HG02588 (cell line): ENCODE data around the gene BAZ2B.
A peak's percentile ranks its signal among the peaks of the same experiment; 100 is the strongest.
"Not testable (repeated sequence)": the region's sequence is repeated elsewhere in the genome, so short reads cannot be mapped to it uniquely, and the experiment has no call there.

Experiments
- ATAC-seq: cut with Tn5 transposase; IDR thresholded peaks from one replicate; pipeline ENCODE4 v1.9.1; 2021; ENCODE audit warnings: mild to moderate bottlenecking, moderate library complexity; ENCODE audit not compliant: unreplicated experiment

The BAZ2B gene

GRCh38 chr2:159538801-159539200 is 77.5 kb downstream of the BAZ2B start:
- ATAC-seq, result no peak

GRCh38 chr2:159535261-159535660 is 81.1 kb downstream of the BAZ2B start:
- ATAC-seq, result not testable (repeated sequence)

DNA sequence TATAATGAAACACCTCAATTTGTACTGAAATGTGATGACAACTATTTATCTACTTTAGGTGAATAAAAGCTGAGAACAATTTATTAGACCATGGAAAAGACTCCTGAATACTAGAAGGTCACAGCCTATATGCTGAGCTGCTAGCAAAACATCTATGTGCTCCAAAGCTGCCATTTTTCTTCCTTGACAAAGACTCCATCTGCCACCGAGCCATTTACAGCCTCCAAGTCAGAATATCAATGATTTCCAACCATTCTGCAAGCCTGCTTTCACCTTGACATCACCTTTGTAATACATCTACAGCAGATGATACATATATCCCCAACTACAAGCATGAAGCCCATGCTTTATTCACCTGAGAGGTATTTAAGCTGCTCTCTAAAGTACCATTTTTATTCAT is 84.9 kb downstream of the BAZ2B start:
- no peak for ATAC-seq

- ATAC-seq, result no peak
Observed at GRCh38 chr2:159526433-159526832, 89.9 kb downstream of the BAZ2B start.

DNA sequence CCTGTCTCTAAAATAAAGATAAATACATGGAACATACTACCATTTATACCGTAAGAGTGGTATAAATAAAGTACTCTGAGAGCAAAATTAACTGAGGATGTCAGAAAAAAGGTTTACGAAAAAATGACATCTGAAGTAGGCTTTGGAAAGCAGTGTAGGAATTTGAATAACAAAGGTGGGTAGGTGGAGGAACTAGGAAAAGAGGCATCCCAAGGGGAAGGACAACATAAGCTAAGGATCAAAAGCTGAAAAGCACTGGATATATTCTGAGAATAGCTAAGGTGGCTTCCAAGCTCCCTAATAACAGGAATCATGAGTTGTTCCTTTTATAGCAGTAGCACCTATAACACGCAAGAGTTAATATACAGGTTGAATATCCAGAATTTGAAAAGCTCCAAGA is 91.3 kb downstream of the BAZ2B start:
- ATAC-seq, result no peak

DNA sequence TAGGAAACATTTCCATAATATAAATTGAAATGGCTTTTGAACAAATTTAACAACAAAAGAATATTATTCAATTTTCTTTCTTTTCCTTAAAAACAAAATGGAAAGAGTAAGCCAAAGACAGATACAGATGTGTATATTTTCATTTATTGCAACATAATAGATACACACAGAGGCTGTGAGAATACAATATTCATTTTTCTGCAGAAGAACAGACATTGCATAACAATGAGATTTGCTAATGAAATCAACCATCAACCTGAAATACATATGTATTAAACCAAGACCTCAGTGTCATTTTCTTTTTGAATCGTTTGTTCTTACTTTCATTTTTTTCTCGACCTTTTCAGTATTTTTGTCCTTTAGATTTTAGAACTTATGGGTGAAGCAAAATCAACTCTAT is 95.1 kb downstream of the BAZ2B start:
- no peak for ATAC-seq

- no peak for ATAC-seq
Observed at GRCh38 chr2:159518321-159519005, 97.9 kb downstream of the BAZ2B start.

- peak; percentile 91 for ATAC-seq
Observed at GRCh38 chr2:159516241-159516758, 100.0 kb downstream of the BAZ2B start.

- no peak for ATAC-seq
Observed at GRCh38 chr2:159515441-159515840, 100.9 kb downstream of the BAZ2B start.

DNA sequence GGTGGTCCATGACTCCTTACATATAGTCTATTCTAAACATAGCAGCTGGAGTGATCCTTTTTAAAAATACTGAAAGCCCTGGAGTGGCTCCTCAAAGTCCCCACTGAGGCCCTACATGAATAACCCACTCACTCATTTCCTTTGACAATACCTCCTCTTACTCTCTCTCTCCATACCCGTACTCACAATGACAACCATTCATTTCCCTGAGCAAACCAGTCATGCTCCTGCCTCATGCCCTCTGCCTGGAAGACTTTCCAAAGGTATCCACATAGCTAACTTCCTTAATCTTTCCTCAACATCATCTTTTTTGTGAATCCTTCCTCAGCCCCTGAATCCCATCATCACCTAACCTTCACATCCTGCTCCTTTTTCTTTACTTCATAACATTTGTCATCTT is 102.6 kb downstream of the BAZ2B start:
- no peak for ATAC-seq

DNA sequence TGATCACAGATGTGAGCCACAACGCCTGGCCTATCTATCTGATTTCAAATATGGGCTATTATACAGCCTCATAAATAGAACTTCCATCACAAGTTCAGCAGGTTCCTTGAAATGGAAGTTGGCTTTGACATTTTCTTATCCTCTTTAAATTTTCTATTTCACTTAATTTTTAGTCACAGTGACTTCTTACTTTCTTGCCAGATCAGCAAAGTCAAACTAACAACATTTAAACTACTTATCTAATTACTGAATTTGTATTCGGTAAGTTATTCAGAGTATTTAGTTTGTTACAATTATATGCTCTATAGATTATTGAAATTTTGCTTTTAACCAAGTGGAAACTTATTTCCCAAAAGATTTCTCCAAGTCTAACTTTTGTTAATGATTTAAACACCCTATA is 108.2 kb downstream of the BAZ2B start:
- no peak for ATAC-seq

DNA sequence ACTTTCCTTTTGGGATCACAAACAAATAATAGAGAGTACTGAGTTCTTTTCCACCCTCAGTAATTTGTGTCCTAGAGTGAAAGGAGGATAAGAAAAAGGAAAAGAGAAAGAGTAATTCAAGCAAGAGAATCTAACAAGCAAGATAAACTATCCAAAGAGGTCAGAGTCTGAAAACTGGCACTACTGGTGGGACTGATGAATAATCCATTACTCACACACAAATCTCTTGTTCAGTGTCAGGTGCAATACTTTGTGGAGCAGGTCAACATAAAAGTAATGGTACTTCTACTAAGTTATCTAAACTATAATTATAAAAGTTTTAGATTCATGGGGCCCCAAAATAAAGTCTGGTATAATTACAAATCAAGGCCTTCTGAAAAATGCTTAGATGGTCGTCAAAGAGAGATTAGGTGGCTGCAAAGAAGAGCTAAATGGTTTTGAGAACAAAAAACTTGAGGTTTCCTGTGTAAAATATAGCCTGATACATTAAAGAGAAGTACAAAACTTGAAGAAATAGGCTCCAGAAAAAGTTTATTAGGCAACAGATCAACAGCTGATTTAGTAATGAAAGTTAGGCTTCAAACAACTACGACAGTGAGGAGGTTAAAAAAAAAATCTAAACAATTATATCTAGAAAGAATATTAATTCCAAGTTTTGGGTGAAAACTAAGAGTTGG is 109.4 kb downstream of the BAZ2B start:
- no peak for ATAC-seq

DNA sequence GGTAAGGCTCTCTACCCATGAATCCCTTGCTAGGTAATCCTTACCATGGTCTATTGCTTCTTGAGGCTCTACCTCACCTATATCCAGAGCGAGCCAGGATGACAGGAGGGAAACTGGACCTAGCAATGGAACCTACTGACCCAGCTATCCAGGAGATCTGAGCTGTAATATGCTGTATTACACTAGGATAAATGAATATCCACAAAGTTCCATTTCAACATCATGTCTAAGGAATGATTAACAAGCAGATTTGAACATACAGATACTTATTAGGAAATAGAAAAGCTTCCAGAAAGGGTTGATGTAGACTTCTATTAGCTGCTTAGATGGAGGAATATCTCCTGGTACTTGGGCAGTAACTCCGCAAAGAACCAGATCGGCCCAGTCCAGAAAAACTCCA is 110.1 kb downstream of the BAZ2B start:
- ATAC-seq, result no peak

DNA sequence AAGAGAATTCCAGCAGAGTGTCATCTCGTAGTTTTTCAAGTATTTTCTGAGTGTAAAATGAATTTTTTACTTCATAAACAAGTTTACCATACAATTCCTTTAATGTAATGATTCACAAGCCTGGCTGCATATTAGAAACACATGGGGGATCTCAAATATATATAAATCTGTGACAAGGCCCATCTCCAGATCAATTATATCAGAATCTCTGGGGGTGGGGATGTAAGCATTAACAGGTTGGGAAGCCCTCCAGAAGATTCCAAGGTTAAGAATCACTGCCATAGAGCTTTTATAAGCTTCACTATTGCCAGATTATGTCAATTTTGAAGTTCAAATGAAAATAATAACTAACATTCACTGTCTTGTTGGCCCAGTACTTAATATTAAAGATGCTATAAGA is 111.2 kb downstream of the BAZ2B start:
- ATAC-seq, result no peak

DNA sequence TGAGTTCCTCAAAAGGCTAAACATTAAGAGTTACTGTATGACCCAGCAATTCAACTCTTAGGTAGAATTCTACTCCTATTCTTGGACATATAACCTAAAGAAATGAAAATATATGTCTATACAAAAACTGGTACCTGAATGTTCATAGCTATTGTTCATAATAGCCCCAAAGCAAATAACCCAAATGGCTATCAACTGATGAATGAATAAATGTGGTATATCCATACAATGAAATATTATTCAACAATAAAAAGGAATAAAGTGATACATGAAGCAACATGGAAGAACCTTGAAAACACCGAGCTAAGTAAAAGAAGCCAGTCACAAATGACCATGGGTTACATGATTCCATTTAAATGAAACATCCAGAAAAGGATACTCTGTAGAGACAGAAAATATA is 114.6 kb downstream of the BAZ2B start:
- no peak for ATAC-seq

DNA sequence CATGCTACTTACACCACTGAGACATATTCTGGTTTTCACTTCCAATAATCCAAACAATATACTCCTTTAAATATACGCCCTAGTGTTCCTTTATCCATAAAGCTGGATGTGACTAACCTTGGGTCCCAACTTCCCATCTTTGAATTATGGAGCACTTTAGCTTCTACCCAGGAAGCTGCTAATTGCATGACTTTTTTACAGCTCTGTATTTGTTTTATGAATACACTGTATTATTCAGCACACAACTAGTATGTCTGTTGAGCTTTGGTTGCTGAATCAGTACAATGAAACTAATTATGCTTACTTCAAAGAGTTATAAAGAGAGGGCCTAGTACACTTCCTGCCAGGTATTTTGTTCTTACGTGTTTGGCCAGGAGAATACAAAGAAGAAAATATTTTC is 118.5 kb downstream of the BAZ2B start:
- ATAC-seq, result no peak

- no peak for ATAC-seq
Observed at GRCh38 chr2:159497256-159497655, 119.1 kb downstream of the BAZ2B start.

DNA sequence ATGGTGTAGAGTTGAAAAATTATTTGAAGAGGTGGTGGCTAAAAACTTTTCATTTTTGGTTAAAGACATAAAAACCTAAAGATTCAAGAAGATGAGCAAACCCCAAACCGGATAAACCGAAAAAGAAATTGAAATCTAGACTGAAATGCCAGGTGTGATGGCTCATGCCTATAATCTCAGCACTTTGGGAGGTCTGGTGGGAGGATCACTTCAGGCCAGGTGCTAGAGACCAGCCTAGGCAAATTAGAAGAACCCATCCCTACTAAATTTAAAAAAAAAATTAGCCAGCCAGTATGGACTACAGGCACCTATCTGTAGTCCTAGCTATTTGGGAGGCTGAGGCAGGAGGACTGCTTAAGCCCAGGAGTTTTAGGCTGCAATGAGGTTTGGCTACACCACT is 126.9 kb downstream of the BAZ2B start:
- ATAC-seq, result no peak

DNA sequence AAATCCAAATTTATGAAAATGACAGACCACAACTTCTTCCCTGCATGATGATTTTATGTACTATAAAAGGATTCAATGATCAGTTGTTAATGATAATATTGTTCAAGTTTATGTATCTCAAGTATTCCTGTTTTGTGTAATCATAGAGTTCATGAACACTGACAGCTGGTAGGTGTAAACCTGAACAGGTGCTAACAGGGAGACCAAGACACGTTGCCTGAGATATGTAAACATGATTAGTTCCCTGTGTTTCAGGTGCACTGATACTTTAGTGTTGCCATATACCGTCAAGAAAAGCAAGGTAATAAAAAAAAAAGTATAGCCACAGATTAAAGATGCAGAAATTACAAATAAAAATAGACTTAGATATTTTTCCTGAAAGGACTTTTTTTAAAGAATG is 131.8 kb downstream of the BAZ2B start:
- no peak for ATAC-seq

DNA sequence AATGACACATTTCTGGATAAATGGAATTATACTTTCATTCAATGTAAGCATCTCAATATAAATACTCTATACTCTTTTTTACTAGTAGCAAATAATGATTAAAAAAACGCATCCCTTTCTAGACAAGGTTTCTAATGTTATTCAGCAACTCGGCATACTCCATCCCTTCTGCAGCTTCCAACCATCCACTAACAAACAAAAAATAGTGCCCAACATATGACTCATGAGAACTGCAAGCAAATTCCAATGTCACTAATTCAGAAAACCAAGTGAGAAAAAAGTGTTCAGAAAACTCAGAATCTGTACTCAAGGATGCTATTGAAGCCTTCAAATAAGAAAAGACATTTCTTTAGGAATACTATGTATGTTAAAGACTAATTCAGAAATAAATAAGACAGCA is 140.0 kb downstream of the BAZ2B start:
- no peak for ATAC-seq

GRCh38 chr2:159475793-159476192 is 140.6 kb downstream of the BAZ2B start:
- ATAC-seq, result no peak

DNA sequence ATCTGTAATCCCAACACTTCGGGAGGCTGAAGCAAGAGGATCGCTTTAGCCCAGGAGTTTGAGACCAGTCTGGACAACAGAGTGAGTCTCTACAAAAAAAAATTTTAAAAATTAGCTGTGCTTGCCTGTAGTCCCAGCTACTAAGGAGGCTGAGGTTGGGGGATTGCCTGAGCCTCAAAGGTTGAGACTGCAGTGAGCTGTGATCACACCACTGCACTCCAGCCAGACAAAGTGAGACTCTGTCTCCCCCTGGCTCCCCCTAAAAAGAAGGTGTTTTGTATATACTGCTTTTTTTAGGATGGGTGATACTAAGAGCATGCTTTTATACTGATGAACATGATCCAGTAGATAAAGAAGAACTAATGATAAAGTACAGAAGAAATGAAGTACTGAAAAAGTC is 145.0 kb downstream of the BAZ2B start:
- ATAC-seq, result no peak

- ATAC-seq, result no peak
Observed at GRCh38 chr2:159468257-159468656, 148.1 kb downstream of the BAZ2B start.
